K562 (cell line): ENCODE data around the gene EEFSEC. TPM values are rescaled to one million over a fixed set of nuclear protein-coding genes. Genes with fewer than 3 reads are reported as not detected.
A peak's percentile ranks its signal among the peaks of the same experiment; 100 is the strongest.

Source experiments
- ATAC-seq: fragments of 200-7000 bp; cut with Tn5 transposase; 3 replicates; pipeline ENCODE4 v1.9.1; 2020; ENCODE audit warnings: moderate library complexity
- BruUV-seq: library from RNA; stranded (reverse); fragments of 400-500 nt; replicated peaks from 2 replicates; lab custom pipeline; 2021; lab: Mats Ljungman, UMichigan
- CTCF ChIA-PET: fragments of 300-600 bp; formaldehyde crosslinking; extraction: SDS; loops from one replicate; lab custom pipeline; 2021; ENCODE audit warnings: low intra/inter-chr PET ratio; lab: Yijun Ruan, JAX
- POLR2A ChIA-PET: fragments of 300-600, 350-650 bp; sonication (Branson Sonifier 250); formaldehyde crosslinking; extraction: SDS; loops from one replicate; lab custom pipeline; 2021; ENCODE audit warnings: antibody characterized with exemption, inconsistent platforms; lab: Yijun Ruan, JAX
- DNase-seq, 4 experiments: peaks; one replicate each; pipeline versions ENCODE4 v3.0.0 to v3.0.0-alpha.2; 2011 to 2018; ENCODE audit warnings: low spot score in 3 of 4, mixed read lengths in 3 of 4; ENCODE audit errors: extremely low read depth in 1 of 4
- FAIRE-seq: peaks from 2 replicates; lab custom pipeline; 2011; peaks lifted over from hg19 to GRCh38; lab: Jason Lieb, UNC
- H2AFZ ChIP-seq: 2 replicates; pipeline ENCODE4 v1.6.0; 2011; ENCODE audit warnings: low read depth, low read length, control low read depth, inconsistent platforms
- H3K27ac ChIP-seq: fragments of 200-600 bp; 3 replicates; pipeline ENCODE4 v1.8.0; 2011; ENCODE audit warnings: low read depth, mild to moderate bottlenecking, control low read depth, inconsistent platforms, low read length, moderate library complexity, mixed read lengths; ENCODE audit errors: extremely low read depth
- H3K27me3 ChIP-seq, 2 experiments: fragments of 300-600 bp in 1 of 2; 2 replicates in 1 of 2; 3 replicates in 1 of 2; pipeline versions ENCODE4 v1.6.0 to v1.8.0; 2011; ENCODE audit warnings: inconsistent platforms in 2 of 2, low read length in 2 of 2, mild to moderate bottlenecking in 1 of 2, mixed read lengths in 1 of 2, moderate library complexity in 1 of 2; ENCODE audit not compliant: control insufficient read depth in 2 of 2, insufficient read depth in 2 of 2
- H3K36me3 ChIP-seq: fragments of 300-600 bp; 3 replicates; pipeline ENCODE4 v1.8.0; 2011; ENCODE audit warnings: mild to moderate bottlenecking, low read length, inconsistent platforms; ENCODE audit not compliant: control insufficient read depth, insufficient read depth
- H3K4me1 ChIP-seq, 2 experiments: fragments of 200-600 bp in 1 of 2; replicated peaks in 1 of 2; 2 replicates in 1 of 2; 3 replicates in 1 of 2; pipeline versions ENCODE4 v1.5.1 to v1.8.0; 2011; ENCODE audit warnings: inconsistent platforms in 2 of 2, low read length in 2 of 2, mild to moderate bottlenecking in 1 of 2, mixed read lengths in 1 of 2, moderate library complexity in 1 of 2; ENCODE audit not compliant: control insufficient read depth in 2 of 2, insufficient read depth in 2 of 2
- H3K4me2 ChIP-seq: 2 replicates; pipeline ENCODE4 v1.6.1; 2011; ENCODE audit warnings: low read length, control low read depth, inconsistent platforms, mixed read lengths; ENCODE audit not compliant: insufficient read depth
- H3K4me3 ChIP-seq: fragments of 200-600 bp; sonication (generic), shearing (Covaris generic); 2 replicates; pipeline ENCODE4 v1.5.1; 2016; ENCODE audit warnings: control low read depth, inconsistent platforms
- H3K79me2 ChIP-seq: fragments of 200-600 bp; 3 replicates; pipeline ENCODE4 v1.8.0; 2011; ENCODE audit warnings: low read length, inconsistent platforms; ENCODE audit not compliant: control insufficient read depth, insufficient read depth
- H3K9ac ChIP-seq, 2 experiments: 2 replicates each; pipeline versions ENCODE4 v1.6.0 to v1.6.1; 2011; ENCODE audit warnings: low read depth in 2 of 2, low read length in 2 of 2, control low read depth in 1 of 2, inconsistent platforms in 1 of 2, mild to moderate bottlenecking in 1 of 2, mixed read lengths in 1 of 2; ENCODE audit not compliant: insufficient read depth in 1 of 2
- H3K9me1 ChIP-seq: one replicate; pipeline ENCODE4 v1.6.0; 2011; ENCODE audit warnings: inconsistent platforms, mild to moderate bottlenecking, low read length, moderate library complexity; ENCODE audit not compliant: control insufficient read depth, insufficient read depth
- H3K9me3 ChIP-seq: replicated peaks from 2 replicates; pipeline ENCODE4 v1.5.1; 2011; ENCODE audit warnings: low read depth, low read length, inconsistent platforms; ENCODE audit not compliant: control insufficient read depth, insufficient read depth
- H4K20me1 ChIP-seq: replicated peaks from 2 replicates; pipeline ENCODE4 v1.6.1; 2011; ENCODE audit warnings: low read length, inconsistent platforms, mixed read lengths; ENCODE audit not compliant: control insufficient read depth, insufficient read depth
- CEBPB ChIP-seq: fragments of 450-650 bp; IDR thresholded peaks from 2 replicates; pipeline ENCODE4 v1.6.1; 2016; ENCODE audit warnings: missing genetic modification characterization, missing compliant biosample characterization
- GATA2 ChIP-seq: sonication (generic); formaldehyde crosslinking; IDR thresholded peaks from 2 replicates; pipeline ENCODE4 v1.4.0; 2020; ENCODE audit warnings: mild to moderate bottlenecking, missing genetic modification reagents
- PRPF4 ChIP-seq: fragments of 200-400 bp; formaldehyde crosslinking; IDR thresholded peaks from one replicate; pipeline ENCODE4 v1.6.1; 2017; ENCODE audit warnings: low read length, low read depth, mild to moderate bottlenecking; ENCODE audit not compliant: insufficient read depth, poor library complexity, severe bottlenecking
- RBM39 ChIP-seq: fragments of 200-400 bp; formaldehyde crosslinking; optimal IDR thresholded peaks from 2 replicates; pipeline ENCODE3; 2018; ENCODE audit warnings: low read depth, low read length
- RFX5 ChIP-seq: IDR thresholded peaks from 2 replicates; pipeline ENCODE4 v1.6.1; 2011; ENCODE audit warnings: low read depth, mild to moderate bottlenecking, improper control_type of control experiment, low read length
- in situ Hi-C: fragments of 300-500 bp; cut with MboI; formaldehyde crosslinking; loops from 4 replicates; pipeline ENCODE4 v1.15.0; 2018; ENCODE audit warnings: inconsistent platforms, mixed read lengths
- intact Hi-C: fragments of 100-400 bp; cut with micrococcal nuclease; formaldehyde crosslinking; loops from 2 replicates; pipeline ENCODE4 v1.14.2; 2022
- polyA plus RNA-seq, 8 experiments: library from polyadenylated mRNA; depleted of rRNA in 4 of 8; stranded (reverse) in 5 of 8; unstranded in 3 of 8; fragments of >200 nt; fragmentation: Nextera tagmentation in 2 of 8; fragmentation: Illumina TruSeq in 1 of 8; extraction: Ambion mirVana in 2 of 8; extraction: Trizol in 1 of 8; gene quantifications; 2 replicates each; pipeline versions ENCODE4 v1.2.1 to v1.2.3, GENCODE V29; 2011 to 2014; ENCODE audit warnings: inconsistent platforms in 1 of 8, missing spikeins in 1 of 8
- total RNA-seq, 7 experiments: library from RNA; depleted of rRNA in 6 of 7; stranded (reverse); fragments of >200 nt in 6 of 7; fragmentation: Illumina TruSeq in 2 of 7; extraction: Trizol in 2 of 7; gene quantifications; 2 replicates each; pipeline versions ENCODE4 v1.2.1 to v1.2.3, GENCODE V29; 2011 to 2021; ENCODE audit warnings: low replicate concordance in 1 of 7
- TF ChIP-seq, protein P1 (sequence below): fragments of 450-650 bp; IDR thresholded peaks from 2 replicates; pipeline ENCODE4 v1.6.1; 2016; ENCODE audit warnings: borderline replicate concordance

The EEFSEC gene
- total and polyA plus RNA-seq, 9 of the 15 experiments (the other 6 are each of a cell fraction or from before 2014, with no cell fraction given), result 0.35 to 11.8 (median 7.7) TPM

DNA sequence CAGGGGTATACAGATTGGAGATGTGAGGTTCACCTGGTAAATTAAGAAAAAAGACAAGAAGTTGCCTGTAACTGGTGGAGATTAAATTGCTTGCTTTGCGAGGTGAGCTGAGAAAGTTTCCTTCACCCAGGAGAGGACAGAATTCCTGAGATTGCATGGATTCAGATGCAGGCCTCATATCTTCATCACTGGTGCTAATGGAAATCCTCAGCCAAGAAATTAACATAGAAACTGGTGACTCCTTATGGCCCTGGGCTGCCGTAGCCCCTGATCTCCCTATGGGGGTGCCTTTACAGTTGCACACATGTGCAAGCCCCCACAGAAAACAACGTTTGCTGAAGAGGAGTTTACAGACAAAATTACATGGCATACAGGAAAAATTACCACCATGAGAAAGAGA is 68.0 kb downstream of the EEFSEC start (continued):
- TF ChIP-seq, protein P1, sequence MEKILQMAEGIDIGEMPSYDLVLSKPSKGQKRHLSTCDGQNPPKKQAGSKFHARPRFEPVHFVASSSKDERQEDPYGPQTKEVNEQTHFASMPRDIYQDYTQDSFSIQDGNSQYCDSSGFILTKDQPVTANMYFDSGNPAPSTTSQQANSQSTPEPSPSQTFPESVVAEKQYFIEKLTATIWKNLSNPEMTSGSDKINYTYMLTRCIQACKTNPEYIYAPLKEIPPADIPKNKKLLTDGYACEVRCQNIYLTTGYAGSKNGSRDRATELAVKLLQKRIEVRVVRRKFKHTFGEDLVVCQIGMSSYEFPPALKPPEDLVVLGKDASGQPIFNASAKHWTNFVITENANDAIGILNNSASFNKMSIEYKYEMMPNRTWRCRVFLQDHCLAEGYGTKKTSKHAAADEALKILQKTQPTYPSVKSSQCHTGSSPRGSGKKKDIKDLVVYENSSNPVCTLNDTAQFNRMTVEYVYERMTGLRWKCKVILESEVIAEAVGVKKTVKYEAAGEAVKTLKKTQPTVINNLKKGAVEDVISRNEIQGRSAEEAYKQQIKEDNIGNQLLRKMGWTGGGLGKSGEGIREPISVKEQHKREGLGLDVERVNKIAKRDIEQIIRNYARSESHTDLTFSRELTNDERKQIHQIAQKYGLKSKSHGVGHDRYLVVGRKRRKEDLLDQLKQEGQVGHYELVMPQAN, result no peak
- TF ChIP-seq RBM39, result no peak
- no peak for TF ChIP-seq PRPF4
- no peak for TF ChIP-seq RFX5

DNA sequence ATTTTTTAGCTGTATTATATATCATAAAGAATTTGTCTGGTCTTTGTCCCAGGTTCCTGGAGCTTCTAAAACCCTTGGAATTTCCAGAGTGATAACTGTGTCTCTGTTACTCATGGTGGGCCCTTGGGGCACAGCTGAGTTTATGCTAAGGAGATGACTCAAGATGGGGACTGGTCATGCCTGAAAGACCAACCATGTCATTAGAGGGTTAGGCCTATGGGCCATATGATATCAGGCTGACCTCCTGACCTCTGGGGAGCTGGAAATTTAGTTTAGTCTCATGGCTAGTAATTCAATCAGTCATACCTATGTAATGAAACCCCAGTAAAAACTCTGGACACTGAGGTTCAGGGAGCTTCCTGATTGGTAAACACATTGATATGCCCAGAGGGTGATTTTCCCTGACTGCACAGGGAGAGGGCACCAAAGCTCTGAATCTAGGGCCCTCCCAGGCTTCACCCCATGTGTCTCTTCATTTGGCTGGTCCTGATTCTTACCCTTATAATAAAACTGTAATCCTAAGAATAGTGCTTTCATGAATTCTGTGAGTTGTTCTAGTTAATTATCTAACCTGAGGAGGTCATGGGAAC is 69.6 kb downstream of the EEFSEC start:
- Histone ChIP-seq H3K79me2 (no peaks in the 10 kb centered on the region), H3K27ac (no peak overlapping the region), H3K9me1 (no peaks in the 10 kb centered on the region), H3K4me3 (no peak overlapping the region), H3K4me2 (no peak overlapping the region), H3K9me3 (peaks cover 3% of the 10 kb centered on the region; the same call in 1 of the 2 replicates), H3K27me3 (no peaks in the 10 kb centered on the region), H4K20me1 (no peaks in the 10 kb centered on the region), H3K36me3 (no peaks in the 10 kb centered on the region), H2AFZ (no peak overlapping the region), H3K4me1 (0 out of 5 replicates have a peak, but pooled peaks cover 0 to 3% of the 10 kb centered on the region in 2 experiments), H3K9ac (no peak overlapping the region)
- no peak for ATAC-seq
- in situ Hi-C loops, result no loop called here
- no peak for FAIRE-seq
- ChIA-PET CTCF (no interaction called here), POLR2A (no interaction called here)
- no TSS peak for BruUV-seq
- DNase-seq, result peak in 1 of 4 experiments; percentile 8
- intact Hi-C loops, result no loop called here
- TF ChIP-seq GATA2 (CRISPR knock-in tag), result no peak
- no peak for TF ChIP-seq CEBPB (tag)
